ENCODE results near the gene SNX25. TPM values are rescaled to one million over a fixed set of nuclear protein-coding genes. Genes with fewer than 3 reads are reported as not detected.

SNX25 gene
- polyA plus RNA-seq, 1 experiment: 12.6 TPM

DNA sequence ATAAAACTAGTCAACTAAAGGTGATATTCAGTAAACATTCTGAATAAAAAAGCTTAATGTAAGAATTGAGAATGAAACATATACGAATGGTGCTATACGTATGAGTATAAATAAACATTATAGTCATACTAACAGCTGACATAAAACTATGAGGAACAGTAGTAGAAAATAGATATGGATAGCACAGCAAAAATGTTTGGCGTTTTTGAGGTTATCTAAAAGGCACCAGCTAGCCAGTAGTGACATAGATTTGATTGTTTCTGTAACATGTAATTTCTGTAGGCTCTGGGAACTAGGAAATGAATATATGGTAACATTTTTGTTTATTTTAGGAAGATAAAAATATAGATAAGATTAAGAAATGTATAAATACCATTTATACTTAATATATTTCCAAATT is 69.3 kb downstream of the SNX25 start:
- ChIA-PET POLR2A (no interaction called here), CTCF (no interaction called here)
- no peak overlapping the region for H3K4me3 ChIP-seq (ENCODE audit: low read depth, low read length)
- TF ChIP-seq CTCF (IDR thresholded peaks at IDR 0.05; ENCODE audit: low read depth, low read length): no peak
- no peaks in the 10 kb centered on the region for H3K9me3 ChIP-seq (ENCODE audit: control insufficient read depth, insufficient read depth, low read length)
- no peak overlapping the region for H3K27ac ChIP-seq (ENCODE audit: low read depth, low read length)
- no peak for DNase-seq (ENCODE audit: low read depth, low spot score)
- H3K27me3 ChIP-seq (ENCODE audit: control insufficient read depth, insufficient read depth, low read length): no peaks in the 10 kb centered on the region

DNA sequence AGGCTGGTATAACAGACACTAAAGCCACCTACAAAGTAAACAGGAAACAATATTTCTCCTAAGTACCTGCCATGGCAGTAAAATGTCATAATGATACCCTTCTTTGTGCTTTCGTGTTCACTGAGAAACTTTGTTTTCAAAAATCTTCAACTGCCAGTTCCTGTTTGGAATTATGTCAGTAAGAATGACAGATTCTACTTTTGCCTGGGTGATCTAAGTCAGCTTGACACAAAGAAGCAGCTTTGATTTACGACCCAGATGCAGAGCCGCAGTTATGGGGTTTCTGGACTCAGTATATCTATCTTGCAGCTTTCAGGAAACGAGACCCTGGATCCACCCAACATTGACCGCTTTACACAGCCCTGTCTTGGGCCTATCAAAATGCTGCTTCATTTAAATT is 71.2 kb downstream of the SNX25 start:
- POLR2A ChIA-PET: no interaction called here
- Histone ChIP-seq H3K27ac (ENCODE audit: low read depth, low read length) (no peak overlapping the region), H3K27me3 (ENCODE audit: control insufficient read depth, insufficient read depth, low read length) (no peaks in the 10 kb centered on the region)

GRCh38 chr4:185282968-185283367 is 73.6 kb downstream of the SNX25 start:
- Histone ChIP-seq H3K4me3 (ENCODE audit: low read depth, low read length) (no peak overlapping the region), H3K27ac (ENCODE audit: low read depth, low read length) (no peak overlapping the region)
- CTCF ChIA-PET: interaction anchor here (1.1 kb wide), 2 partner anchors 36 to 99 kb away, joined by 3 to 6 read pairs; no protein-coding TSS in a partner anchor

More for the DNA sequence above, 71.2 kb downstream of the SNX25 start:
- CTCF ChIA-PET: interaction anchor here (1.0 kb wide), 1 partner anchor 20 kb away, joined by 8 read pairs; no protein-coding TSS in a partner anchor
- no peak for DNase-seq (ENCODE audit: low read depth, low spot score)
- Histone ChIP-seq H3K9me3 (ENCODE audit: control insufficient read depth, insufficient read depth, low read length) (no peaks in the 10 kb centered on the region), H3K4me3 (ENCODE audit: low read depth, low read length) (no peak overlapping the region)
- no peak for TF ChIP-seq CTCF (IDR thresholded peaks at IDR 0.05; ENCODE audit: low read depth, low read length)

DNA sequence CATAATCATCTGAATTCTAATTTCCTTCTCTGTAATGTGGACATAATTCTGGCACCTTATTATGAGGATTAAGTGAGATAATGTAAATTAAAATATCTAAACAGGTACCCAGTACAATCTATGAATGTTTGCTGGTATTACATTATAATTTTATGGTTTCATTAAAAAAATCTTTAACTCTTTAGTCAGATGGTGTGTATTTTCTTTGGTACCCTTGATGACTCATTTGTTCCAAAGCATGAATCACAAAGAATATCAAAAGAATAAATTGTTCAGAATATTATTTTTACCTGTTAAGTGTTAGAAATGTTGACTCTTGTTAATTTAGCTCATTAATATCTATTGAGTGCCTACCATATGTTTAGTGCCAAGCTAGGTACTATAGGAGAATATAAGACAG is 74.3 kb downstream of the SNX25 start:
- no peak overlapping the region for H3K27ac ChIP-seq (ENCODE audit: low read depth, low read length)
- no peak for TF ChIP-seq CTCF (IDR thresholded peaks at IDR 0.05; ENCODE audit: low read depth, low read length)
- no peak for DNase-seq (ENCODE audit: low read depth, low spot score)
- CTCF ChIA-PET: interaction anchor here (1.1 kb wide), 2 partner anchors 37 to 100 kb away, joined by 3 to 6 read pairs; no protein-coding TSS in a partner anchor
- H3K9me3 ChIP-seq (ENCODE audit: control insufficient read depth, insufficient read depth, low read length): no peaks in the 10 kb centered on the region
- no peaks in the 10 kb centered on the region for H3K27me3 ChIP-seq (ENCODE audit: control insufficient read depth, insufficient read depth, low read length)
- POLR2A ChIA-PET: no interaction called here
- H3K4me3 ChIP-seq (ENCODE audit: low read depth, low read length): no peak overlapping the region

More at GRCh38 chr4:185282968-185283367, 73.6 kb downstream of the SNX25 start:
- no peak for TF ChIP-seq CTCF (IDR thresholded peaks at IDR 0.05; ENCODE audit: low read depth, low read length)
- H3K9me3 ChIP-seq (ENCODE audit: control insufficient read depth, insufficient read depth, low read length): no peaks in the 10 kb centered on the region
- POLR2A ChIA-PET: no interaction called here
- no peaks in the 10 kb centered on the region for H3K27me3 ChIP-seq (ENCODE audit: control insufficient read depth, insufficient read depth, low read length)
- no peak for DNase-seq (ENCODE audit: low read depth, low spot score)

DNA sequence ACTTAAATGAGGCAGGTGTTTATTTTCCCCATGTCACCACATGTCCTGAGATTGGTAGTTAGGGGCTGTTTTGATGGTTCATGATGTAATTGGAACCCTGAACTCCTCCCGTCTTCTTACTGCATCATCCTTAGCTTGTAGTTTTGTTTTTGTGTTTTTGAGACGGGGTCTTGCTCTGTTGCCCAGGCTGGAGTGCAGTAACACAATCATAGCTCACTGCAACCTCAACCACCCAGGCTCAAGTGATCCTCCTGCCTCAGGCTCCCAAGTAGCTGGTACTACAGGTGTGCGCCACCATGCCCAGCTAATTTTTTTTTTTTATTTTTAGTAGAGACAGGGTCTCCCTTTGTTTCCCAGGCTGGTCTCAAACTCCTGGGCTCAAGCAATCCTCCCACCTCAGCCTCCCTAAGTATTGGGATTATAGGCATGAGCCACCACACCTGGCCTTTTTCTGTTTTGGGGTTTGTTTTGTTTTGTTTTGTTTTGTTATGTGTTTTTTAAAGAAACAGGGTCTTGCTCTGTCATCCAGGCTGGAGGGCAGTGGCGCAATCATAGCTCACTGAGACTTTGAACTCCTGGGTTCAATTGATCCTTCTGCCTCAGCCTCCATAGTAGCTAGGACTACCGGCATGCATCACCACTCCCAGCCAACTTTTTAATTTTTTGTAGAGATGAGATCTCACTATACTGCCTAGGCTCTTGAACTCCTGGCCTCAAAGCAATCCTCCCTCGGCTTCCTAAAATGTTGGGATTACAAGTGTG is 76.4 kb downstream of the SNX25 start:
- no peak for DNase-seq (ENCODE audit: low read depth, low spot score)
- no peak overlapping the region for H3K27ac ChIP-seq (ENCODE audit: low read depth, low read length)
- no peaks in the 10 kb centered on the region for H3K27me3 ChIP-seq (ENCODE audit: control insufficient read depth, insufficient read depth, low read length)
- ChIA-PET POLR2A (no interaction called here), CTCF (interaction anchor here (0.6 to 0.9 kb wide), 2 partner anchors 12 to 875 kb away, joined by 3 to 6 read pairs; no protein-coding TSS in a partner anchor)
- H3K9me3 ChIP-seq (ENCODE audit: control insufficient read depth, insufficient read depth, low read length): no peaks in the 10 kb centered on the region
- H3K4me3 ChIP-seq (ENCODE audit: low read depth, low read length): no peak overlapping the region
- no peak for TF ChIP-seq CTCF (IDR thresholded peaks at IDR 0.05; ENCODE audit: low read depth, low read length)
